GM15510 (cell line): ENCODE results near the gene RNF141.

Source experiments
- POLR2A ChIP-seq: IDR thresholded peaks from 3 replicates; pipeline ENCODE4 v1.6.1; 2011; ENCODE audit warnings: borderline replicate concordance; ENCODE audit not compliant: insufficient read length; ENCODE audit errors: extremely low read depth

The RNF141 gene

DNA sequence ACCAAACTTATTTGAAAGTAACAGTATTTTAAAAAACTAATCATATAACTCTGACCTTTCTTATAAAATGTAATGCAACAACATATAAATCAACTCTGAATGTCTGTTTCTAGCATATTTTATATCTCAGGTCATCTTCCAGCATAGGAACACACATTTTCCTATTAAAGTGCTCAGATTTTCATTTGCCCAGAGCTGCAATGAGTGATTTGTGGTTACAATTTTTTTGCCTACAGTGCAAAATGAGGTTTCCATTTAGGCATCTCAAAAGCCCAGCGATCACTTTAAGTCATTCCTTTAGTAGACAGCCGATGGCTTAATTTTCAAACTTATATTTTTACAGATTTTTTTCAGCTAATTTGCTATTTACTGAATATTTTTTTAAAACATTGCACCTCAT, 26.5 kb upstream of the RNF141 start:
- no peak for TF ChIP-seq POLR2A

DNA sequence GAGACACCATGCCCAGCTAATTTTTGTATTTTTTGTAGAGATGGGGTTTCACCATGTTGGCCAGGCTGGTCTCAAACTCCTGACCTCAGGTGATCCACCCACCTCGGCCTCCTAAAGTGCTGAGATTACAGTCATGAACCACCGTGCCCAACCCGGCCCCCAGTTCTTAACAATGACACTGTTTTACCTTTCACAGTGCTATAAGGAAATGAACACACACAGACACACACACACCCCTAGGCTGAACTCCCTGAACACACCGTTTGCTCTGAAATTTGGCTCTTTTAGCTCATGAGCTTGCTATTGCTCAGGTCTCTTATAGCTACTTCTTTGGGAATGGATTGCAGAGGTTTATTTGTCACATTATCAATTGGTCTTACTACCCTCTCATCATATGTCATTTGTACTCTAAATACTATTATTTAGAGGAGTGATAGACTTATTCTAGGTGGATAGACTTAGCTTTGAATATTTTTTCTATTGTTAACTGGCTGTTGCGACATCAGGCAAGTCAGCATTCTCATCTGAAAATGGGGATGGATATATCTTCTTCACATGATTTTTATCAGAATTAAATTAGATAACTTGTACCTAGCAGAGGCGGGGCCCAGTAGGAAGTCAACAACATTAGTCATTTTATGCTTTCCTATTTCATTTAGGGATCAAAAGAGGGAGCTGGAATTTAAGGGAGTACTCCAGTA, 25.4 kb upstream of the RNF141 start:
- no peak for TF ChIP-seq POLR2A

GRCh38 chr11:10565493-10565892, 24.5 kb upstream of the RNF141 start:
- no peak for TF ChIP-seq POLR2A

DNA sequence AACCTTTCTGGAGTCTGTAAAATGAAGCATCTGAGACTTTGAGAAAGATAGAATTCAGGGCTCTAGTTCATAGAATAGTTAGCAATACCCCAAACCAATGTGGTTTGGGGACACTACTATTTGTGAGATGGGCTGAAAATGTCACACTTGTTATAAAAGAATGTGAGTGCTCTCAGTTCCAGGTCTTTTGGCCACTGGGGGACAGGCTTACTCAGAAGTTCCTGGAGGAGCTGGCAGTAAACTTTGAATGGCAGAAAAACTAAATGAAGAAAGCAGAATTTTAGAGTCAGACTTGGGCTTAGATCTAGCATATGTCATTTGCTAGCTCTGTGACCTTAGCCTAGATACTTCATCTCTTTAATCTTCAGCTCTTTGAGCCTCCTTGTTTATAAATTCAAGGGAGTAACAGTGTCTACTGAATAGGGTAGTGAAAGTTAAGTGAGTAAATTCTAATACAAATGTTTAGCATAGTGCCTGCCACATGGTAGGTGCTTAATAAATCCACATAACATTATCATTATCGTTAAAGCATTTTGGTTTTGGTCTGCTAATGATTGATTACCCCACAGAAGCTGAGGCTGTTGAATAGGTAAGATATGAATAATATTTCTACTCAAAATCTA, 23.8 kb upstream of the RNF141 start:
- no peak for TF ChIP-seq POLR2A

DNA sequence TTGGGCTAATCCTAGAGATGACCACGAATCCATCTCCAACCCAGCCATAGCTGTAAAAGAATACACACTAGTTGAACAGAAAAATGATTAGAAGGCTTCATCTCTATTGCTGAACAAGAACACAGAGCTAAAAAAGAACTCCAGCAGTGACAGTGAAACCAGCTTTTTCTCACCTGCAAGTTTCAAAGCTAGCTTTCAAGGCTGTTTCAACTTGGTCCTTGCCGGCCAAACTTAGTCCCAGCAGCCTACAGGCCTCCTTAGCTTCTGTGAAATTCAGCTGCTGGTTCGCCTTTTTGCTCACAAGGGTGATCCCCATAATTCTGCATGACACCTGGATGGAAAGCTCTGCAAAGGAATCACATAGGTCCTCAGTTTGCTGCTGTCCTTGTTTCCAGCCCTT, 23.0 kb upstream of the RNF141 start:
- TF ChIP-seq POLR2A = no peak

DNA sequence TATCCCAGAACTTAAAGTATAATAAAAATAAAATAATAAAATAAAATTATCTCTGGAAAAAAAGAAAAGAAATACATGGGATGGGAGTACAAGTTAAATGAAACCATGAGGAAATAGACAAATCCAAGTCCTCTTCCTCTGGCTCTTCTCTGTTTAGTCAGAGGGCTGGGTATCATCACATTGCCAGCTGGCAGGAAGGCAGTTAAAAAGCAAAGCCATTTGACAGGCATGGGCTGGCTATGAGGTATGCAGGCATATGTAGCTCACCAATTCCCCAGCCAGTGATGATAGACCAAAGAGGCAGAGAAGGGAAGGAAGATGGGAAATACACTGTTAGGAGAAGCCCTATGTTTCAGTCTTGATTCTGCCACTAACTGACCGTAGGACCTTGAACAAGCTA, 21.0 kb upstream of the RNF141 start:
- no peak for TF ChIP-seq POLR2A

DNA sequence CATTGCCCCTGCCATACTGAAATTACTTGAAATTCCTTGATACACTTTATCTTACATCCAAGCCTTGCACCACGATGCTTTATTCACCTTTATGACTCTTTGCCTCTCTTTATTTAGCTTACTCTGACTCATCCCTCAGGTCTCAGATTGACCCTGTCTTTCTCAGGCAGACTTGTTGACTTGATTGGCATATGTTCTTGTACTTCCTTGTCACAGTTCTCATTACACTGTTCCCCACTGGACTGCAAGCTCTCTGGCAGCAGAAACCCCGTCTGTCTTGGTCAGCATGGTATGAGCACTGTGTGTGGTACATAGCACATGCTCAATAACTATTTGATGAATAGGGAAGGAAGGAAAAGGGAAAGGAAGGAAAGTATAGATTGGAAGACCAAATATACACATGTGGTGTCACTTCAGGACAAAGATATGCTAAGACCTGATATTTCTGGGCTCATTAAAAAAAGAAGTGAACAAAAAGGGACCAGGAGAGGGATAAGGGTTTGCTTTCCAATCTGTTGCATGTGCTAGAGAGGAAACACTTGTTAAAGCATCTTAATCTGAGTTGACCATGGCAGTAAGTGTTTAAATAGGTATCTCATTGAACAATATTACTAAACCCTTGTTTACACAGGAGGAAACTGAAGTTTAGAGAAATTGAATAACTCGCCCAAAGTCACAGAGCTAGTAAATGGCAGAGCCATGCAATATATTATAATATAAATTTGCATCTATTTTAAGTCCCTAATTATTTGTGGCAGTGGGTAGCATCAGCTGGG, 20.2 kb upstream of the RNF141 start:
- TF ChIP-seq POLR2A = no peak

GRCh38 chr11:10558288-10558687, 17.3 kb upstream of the RNF141 start:
- TF ChIP-seq POLR2A = no peak

- TF ChIP-seq POLR2A = no peak
Observed at GRCh38 chr11:10556590-10556989, 15.6 kb upstream of the RNF141 start.

- TF ChIP-seq POLR2A = no peak
Observed at GRCh38 chr11:10551845-10552352, 10.9 kb upstream of the RNF141 start.

GRCh38 chr11:10551290-10551592, 10.3 kb upstream of the RNF141 start:
- no peak for TF ChIP-seq POLR2A

DNA sequence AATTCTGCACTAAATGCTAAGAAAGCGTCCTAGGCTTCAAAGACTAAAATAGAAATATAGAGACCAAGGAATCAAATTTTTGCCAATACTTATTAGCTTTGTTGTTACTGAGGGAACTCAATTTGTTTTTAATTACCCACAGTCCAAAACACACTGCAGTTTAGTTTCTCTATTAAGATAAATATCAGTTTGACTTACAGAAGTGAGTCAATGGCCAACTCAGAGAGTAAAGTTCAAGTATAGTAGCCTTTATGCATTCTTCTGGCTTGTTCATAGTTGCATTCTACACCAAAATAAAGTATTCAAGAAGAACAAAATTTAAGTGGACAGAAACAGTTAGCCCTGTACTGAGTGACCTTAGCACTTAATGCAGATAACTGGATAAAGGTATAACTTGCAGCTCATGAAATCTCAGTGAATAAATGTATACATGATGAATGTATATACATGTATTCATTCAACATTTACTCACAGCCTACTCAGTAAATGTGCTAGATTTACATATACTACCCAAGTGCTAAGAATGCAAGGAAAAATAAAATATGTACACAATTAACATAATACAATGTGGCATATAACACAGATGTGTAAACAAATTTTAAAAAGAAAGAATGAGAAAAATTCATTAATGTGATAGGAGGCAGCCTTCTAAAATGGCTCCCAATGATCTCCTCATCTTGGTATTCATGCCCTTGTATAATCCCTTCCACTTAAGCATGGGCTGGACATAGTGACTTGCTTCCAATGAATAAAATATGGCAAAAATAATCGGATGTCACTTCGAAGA, 9.7 kb upstream of the RNF141 start:
- TF ChIP-seq POLR2A = no peak

DNA sequence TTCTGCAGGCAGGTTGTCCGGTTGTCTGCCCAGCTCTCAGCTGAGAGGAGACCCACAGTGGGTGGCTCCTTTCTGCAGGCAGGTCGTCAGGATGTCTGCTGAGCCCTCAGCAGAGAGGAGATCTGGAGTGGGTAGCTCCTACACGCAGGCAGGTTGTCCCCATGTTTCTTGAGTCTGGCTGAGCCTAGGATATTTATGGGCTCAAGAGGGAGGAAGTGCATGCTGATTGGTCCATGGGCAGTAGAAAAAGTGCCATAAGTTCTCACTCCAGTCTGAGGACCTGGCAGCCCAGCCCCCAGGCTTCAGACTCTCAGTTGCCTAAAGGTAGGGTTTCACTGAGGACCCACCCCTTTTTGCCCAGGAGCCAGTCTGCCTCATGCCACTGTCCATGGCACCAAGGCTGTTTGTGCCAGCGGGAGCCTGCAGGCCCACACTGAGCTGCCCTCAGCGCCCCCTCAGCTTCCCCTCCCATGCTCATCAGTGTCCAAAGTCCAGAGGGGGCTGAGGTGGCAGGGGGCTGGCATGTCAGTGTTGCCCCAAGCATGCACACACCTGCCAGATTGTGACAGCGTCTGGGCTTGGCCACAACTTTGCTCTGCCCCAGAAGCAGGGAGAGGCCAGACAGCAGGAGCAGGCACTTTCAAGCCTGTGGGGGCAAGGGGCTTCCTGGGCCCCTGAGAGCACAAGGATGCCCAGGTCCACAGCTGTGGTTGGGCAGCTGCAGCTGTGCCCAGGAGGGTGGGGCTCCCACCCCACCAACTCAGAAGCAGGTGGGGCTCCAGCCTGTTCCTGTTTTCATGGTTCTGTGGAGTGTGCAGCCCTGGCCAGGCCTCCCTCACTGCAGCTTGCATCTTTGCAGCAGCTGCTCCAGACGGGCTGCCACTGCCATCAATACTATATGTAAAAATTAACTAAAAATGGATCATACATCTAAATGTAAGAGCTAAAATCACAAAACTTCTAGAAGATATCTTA, 3.8 kb upstream of the RNF141 start:
- no peak for TF ChIP-seq POLR2A

DNA sequence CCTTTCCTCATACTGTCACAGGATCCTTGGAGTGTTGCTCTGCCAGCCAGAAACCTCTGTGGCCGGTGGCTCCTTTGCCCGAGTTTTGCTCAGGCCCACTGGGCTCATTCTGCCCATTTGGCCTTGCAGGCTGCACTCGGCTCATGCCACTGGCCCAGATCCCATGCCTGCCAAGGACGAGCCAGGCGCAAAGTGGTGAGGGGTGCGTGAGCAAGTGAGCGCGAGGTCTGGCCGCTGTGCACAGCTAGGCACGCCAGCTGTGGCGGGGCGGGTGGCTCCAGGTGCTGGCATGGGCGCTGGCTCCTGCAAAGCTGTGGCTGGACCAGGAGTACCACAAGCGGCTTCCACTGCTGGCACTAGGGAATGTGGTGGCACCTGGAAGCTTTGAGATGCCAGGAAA, 2.8 kb upstream of the RNF141 start:
- TF ChIP-seq POLR2A = no peak
